Measurements from ENCODE around the gene DSCAML1.

DSCAML1 gene

GRCh38 chr11:117385906-117386305 is 411.1 kb downstream of the DSCAML1 start:
- DNase-seq: peak; percentile 22

- DNase-seq: peak; percentile 25
Measured at GRCh38 chr11:117385471-117385870, 411.5 kb downstream of the DSCAML1 start.

GRCh38 chr11:117384045-117384444 is 413.0 kb downstream of the DSCAML1 start:
- DNase-seq: peak; percentile 43

GRCh38 chr11:117382746-117383145 is 414.3 kb downstream of the DSCAML1 start:
- DNase-seq: peak; percentile 45

- DNase-seq: peak; percentile 44
Measured at GRCh38 chr11:117381481-117382387, 415.3 kb downstream of the DSCAML1 start.

- no peak for DNase-seq
Measured at GRCh38 chr11:117380676-117381075, 416.3 kb downstream of the DSCAML1 start.

GRCh38 chr11:117378976-117379865 is 417.8 kb downstream of the DSCAML1 start:
- DNase-seq: peak; percentile 32

Data from islet precursor cell (in vitro differentiated cells).